ENCODE measurements around the gene CARS1.

Gene CARS1

GRCh38 chr11:2955906-2956476 lies 101.2 kb downstream of the CARS1 start:
- DNase-seq (ENCODE audit: low spot score), result no peak

DNA sequence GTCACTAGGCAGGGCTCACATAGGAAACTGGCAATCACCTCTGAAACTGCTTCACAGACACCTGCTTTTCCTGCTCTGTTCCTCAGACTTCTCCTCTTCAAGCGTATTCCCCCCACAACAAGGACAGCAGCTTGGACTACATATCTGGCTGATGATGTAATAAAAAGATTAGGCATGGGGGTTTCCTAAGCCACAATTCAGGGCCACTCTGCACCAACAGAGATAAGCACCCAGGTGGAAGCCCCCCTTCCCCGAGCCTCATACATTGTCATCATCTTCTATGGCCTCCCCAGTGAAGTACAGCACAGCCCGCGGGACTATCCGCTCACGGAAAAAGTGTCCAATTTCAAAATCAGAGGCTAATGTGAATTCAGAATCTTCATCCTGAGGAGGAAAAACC lies 103.0 kb downstream of the CARS1 start:
- DNase-seq (ENCODE audit: low spot score), result no peak

- DNase-seq (ENCODE audit: low spot score), result no peak
Observed at GRCh38 chr11:2952290-2952689, 104.9 kb downstream of the CARS1 start.

DNA sequence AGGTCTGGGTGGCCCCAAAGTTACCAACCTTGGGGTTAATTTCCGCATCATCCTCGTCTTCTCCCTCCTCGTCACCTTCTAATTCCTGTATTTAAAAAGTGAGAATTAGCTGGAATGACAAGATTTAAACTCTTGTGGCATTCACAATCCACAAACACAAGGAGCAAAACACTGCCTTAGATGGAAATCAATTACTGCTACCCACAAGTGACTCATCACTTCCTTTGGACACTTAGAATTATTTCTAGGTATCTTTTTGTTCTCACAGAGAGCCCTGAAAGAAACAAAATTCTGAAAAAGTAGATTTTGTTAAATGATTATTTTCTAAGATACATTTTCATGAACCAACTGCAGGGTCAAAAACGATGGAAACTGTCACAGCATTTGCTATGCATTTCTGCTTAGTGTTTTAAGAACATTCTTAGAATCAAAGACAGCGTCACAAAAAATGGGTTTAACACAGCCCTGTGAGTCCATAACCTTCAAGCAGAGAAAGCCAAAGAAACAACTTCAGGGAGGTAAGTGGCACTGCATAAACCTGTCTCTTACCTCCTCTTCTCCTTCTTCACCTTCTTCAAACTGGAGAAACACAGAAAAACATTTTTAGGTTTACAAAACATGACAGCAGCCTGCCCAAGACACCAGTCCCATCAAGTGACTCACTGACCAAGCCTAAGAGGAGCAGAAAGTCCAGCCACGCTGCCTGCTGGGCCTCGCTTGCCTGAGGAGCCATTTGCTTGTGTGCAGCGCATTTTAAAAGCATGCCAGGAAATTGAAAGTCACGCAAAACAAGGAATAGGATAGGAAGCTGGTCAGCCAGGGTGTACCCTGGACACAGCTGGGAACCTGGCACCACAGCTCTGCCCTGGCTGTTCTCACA lies 105.8 kb downstream of the CARS1 start:
- no peak for DNase-seq (ENCODE audit: low spot score)
